K562 (cell line): Measurements from ENCODE around the gene RNF215. TPM values are rescaled to one million over a fixed set of nuclear protein-coding genes. Genes with fewer than 3 reads are reported as not detected.

Source experiments
- ATAC-seq: fragments of 200-7000 bp; cut with Tn5 transposase; 3 replicates; pipeline ENCODE4 v1.9.1; 2020; ENCODE audit warnings: moderate library complexity
- BruUV-seq: library from RNA; stranded (reverse); fragments of 400-500 nt; replicated peaks from 2 replicates; lab custom pipeline; 2021; lab: Mats Ljungman, UMichigan
- CTCF ChIA-PET: fragments of 300-600 bp; formaldehyde crosslinking; extraction: SDS; loops from one replicate; lab custom pipeline; 2021; ENCODE audit warnings: low intra/inter-chr PET ratio; lab: Yijun Ruan, JAX
- POLR2A ChIA-PET: fragments of 300-600, 350-650 bp; sonication (Branson Sonifier 250); formaldehyde crosslinking; extraction: SDS; loops from one replicate; lab custom pipeline; 2021; ENCODE audit warnings: antibody characterized with exemption, inconsistent platforms; lab: Yijun Ruan, JAX
- DNase-seq, 4 experiments: peaks; one replicate each; pipeline versions ENCODE4 v3.0.0 to v3.0.0-alpha.2; 2011 to 2018; ENCODE audit warnings: low spot score in 3 of 4, mixed read lengths in 3 of 4; ENCODE audit errors: extremely low read depth in 1 of 4
- FAIRE-seq: peaks from 2 replicates; lab custom pipeline; 2011; peaks lifted over from hg19 to GRCh38; lab: Jason Lieb, UNC
- H2AFZ ChIP-seq: 2 replicates; pipeline ENCODE4 v1.6.0; 2011; ENCODE audit warnings: low read depth, low read length, control low read depth, inconsistent platforms
- H3K27ac ChIP-seq: fragments of 200-600 bp; 3 replicates; pipeline ENCODE4 v1.8.0; 2011; ENCODE audit warnings: low read depth, mild to moderate bottlenecking, control low read depth, inconsistent platforms, low read length, moderate library complexity, mixed read lengths; ENCODE audit errors: extremely low read depth
- H3K27me3 ChIP-seq, 2 experiments: fragments of 300-600 bp in 1 of 2; 2 replicates in 1 of 2; 3 replicates in 1 of 2; pipeline versions ENCODE4 v1.6.0 to v1.8.0; 2011; ENCODE audit warnings: inconsistent platforms in 2 of 2, low read length in 2 of 2, mild to moderate bottlenecking in 1 of 2, mixed read lengths in 1 of 2, moderate library complexity in 1 of 2; ENCODE audit not compliant: control insufficient read depth in 2 of 2, insufficient read depth in 2 of 2
- H3K36me3 ChIP-seq: fragments of 300-600 bp; 3 replicates; pipeline ENCODE4 v1.8.0; 2011; ENCODE audit warnings: mild to moderate bottlenecking, low read length, inconsistent platforms; ENCODE audit not compliant: control insufficient read depth, insufficient read depth
- H3K4me1 ChIP-seq, 2 experiments: fragments of 200-600 bp in 1 of 2; replicated peaks in 1 of 2; 2 replicates in 1 of 2; 3 replicates in 1 of 2; pipeline versions ENCODE4 v1.5.1 to v1.8.0; 2011; ENCODE audit warnings: inconsistent platforms in 2 of 2, low read length in 2 of 2, mild to moderate bottlenecking in 1 of 2, mixed read lengths in 1 of 2, moderate library complexity in 1 of 2; ENCODE audit not compliant: control insufficient read depth in 2 of 2, insufficient read depth in 2 of 2
- H3K4me2 ChIP-seq: 2 replicates; pipeline ENCODE4 v1.6.1; 2011; ENCODE audit warnings: low read length, control low read depth, inconsistent platforms, mixed read lengths; ENCODE audit not compliant: insufficient read depth
- H3K4me3 ChIP-seq: fragments of 200-600 bp; sonication (generic), shearing (Covaris generic); 2 replicates; pipeline ENCODE4 v1.5.1; 2016; ENCODE audit warnings: control low read depth, inconsistent platforms
- H3K79me2 ChIP-seq: fragments of 200-600 bp; 3 replicates; pipeline ENCODE4 v1.8.0; 2011; ENCODE audit warnings: low read length, inconsistent platforms; ENCODE audit not compliant: control insufficient read depth, insufficient read depth
- H3K9ac ChIP-seq, 2 experiments: 2 replicates each; pipeline versions ENCODE4 v1.6.0 to v1.6.1; 2011; ENCODE audit warnings: low read depth in 2 of 2, low read length in 2 of 2, control low read depth in 1 of 2, inconsistent platforms in 1 of 2, mild to moderate bottlenecking in 1 of 2, mixed read lengths in 1 of 2; ENCODE audit not compliant: insufficient read depth in 1 of 2
- H3K9me1 ChIP-seq: one replicate; pipeline ENCODE4 v1.6.0; 2011; ENCODE audit warnings: inconsistent platforms, mild to moderate bottlenecking, low read length, moderate library complexity; ENCODE audit not compliant: control insufficient read depth, insufficient read depth
- H3K9me3 ChIP-seq: replicated peaks from 2 replicates; pipeline ENCODE4 v1.5.1; 2011; ENCODE audit warnings: low read depth, low read length, inconsistent platforms; ENCODE audit not compliant: control insufficient read depth, insufficient read depth
- H4K20me1 ChIP-seq: replicated peaks from 2 replicates; pipeline ENCODE4 v1.6.1; 2011; ENCODE audit warnings: low read length, inconsistent platforms, mixed read lengths; ENCODE audit not compliant: control insufficient read depth, insufficient read depth
- ARID3B ChIP-seq: fragments of 250-450 bp; sonication (Bioruptor Pico); IDR thresholded peaks from 2 replicates; pipeline ENCODE4 v1.4.0; 2020; ENCODE audit warnings: borderline replicate concordance
- CAMTA2 ChIP-seq: fragments of 250-450 bp; sonication (Bioruptor Pico); conservative IDR thresholded peaks from 2 replicates; pipeline ENCODE4 v1.5.1; 2022
- CEBPZ ChIP-seq: fragments of 150-350 bp; IDR thresholded peaks from 2 replicates; pipeline ENCODE4 v1.6.1; 2014; ENCODE audit warnings: low read depth, mild to moderate bottlenecking, low read length, borderline replicate concordance
- ESRRB ChIP-seq: fragments of 250-450 bp; sonication (Bioruptor Pico); IDR thresholded peaks from 2 replicates; pipeline ENCODE4 v1.5.0; 2020; ENCODE audit warnings: mild to moderate bottlenecking, moderate library complexity, borderline replicate concordance
- JUNB ChIP-seq: fragments of 450-650 bp; formaldehyde crosslinking; conservative IDR thresholded peaks from 2 replicates; pipeline ENCODE4 v1.4.0; 2020; ENCODE audit warnings: mild to moderate bottlenecking
- PHF21A ChIP-seq: fragments of 450-650 bp; IDR thresholded peaks from 2 replicates; pipeline ENCODE4 v1.6.1; 2017; ENCODE audit warnings: low read depth, borderline replicate concordance
- POLR2G ChIP-seq: fragments of 200-400 bp; formaldehyde crosslinking; IDR thresholded peaks from 2 replicates; pipeline ENCODE4 v1.6.1; 2017; ENCODE audit warnings: low read depth, mild to moderate bottlenecking, antibody characterized with exemption, low read length, moderate library complexity
- RBM39 ChIP-seq: fragments of 200-400 bp; formaldehyde crosslinking; optimal IDR thresholded peaks from 2 replicates; pipeline ENCODE3; 2018; ENCODE audit warnings: low read depth, low read length
- RFX7 ChIP-seq: fragments of 250-450 bp; sonication (Bioruptor Pico); IDR thresholded peaks from 2 replicates; pipeline ENCODE4 v1.5.1; 2021; ENCODE audit warnings: mild to moderate bottlenecking
- TEAD2 ChIP-seq: fragments of 450-650 bp; IDR thresholded peaks from 2 replicates; pipeline ENCODE4 v1.6.1; 2016; ENCODE audit warnings: missing genetic modification characterization, control low read depth, missing compliant biosample characterization
- TFAP4 ChIP-seq: sonication (generic); formaldehyde crosslinking; IDR thresholded peaks from 2 replicates; pipeline ENCODE4 v1.8.0; 2022; ENCODE audit warnings: missing genetic modification reagents, mild to moderate bottlenecking, moderate library complexity, borderline replicate concordance
- ZNF124 ChIP-seq: sonication (generic); formaldehyde crosslinking; IDR thresholded peaks from 2 replicates; pipeline ENCODE4 v1.8.1; 2022; ENCODE audit warnings: missing genetic modification reagents
- ZNF408 ChIP-seq: fragments of 250-450 bp; sonication (Bioruptor Pico); IDR thresholded peaks from 2 replicates; pipeline ENCODE4 v1.4.0; 2020; ENCODE audit warnings: low read depth, mild to moderate bottlenecking, moderate library complexity
- ZNF518B ChIP-seq: fragments of 250-450 bp; sonication (Bioruptor Pico); IDR thresholded peaks from 2 replicates; pipeline ENCODE4 v1.5.0; 2021; ENCODE audit warnings: mild to moderate bottlenecking, moderate library complexity
- WGBS: fragments of 100-300 bp; shearing (Covaris generic); methylation state at CpG from one replicate; pipeline ENCODE4 v1.1.6; 2016; ENCODE audit warnings: low coverage, mixed read lengths; ENCODE audit not compliant: insufficient coverage; ENCODE audit errors: missing lambda C conversion rate; 5-methylcytosine and 5-hydroxymethylcytosine counted together
- in situ Hi-C: fragments of 300-500 bp; cut with MboI; formaldehyde crosslinking; loops from 4 replicates; pipeline ENCODE4 v1.15.0; 2018; ENCODE audit warnings: inconsistent platforms, mixed read lengths
- intact Hi-C: fragments of 100-400 bp; cut with micrococcal nuclease; formaldehyde crosslinking; loops from 2 replicates; pipeline ENCODE4 v1.14.2; 2022
- polyA plus RNA-seq, 8 experiments: library from polyadenylated mRNA; depleted of rRNA in 4 of 8; stranded (reverse) in 5 of 8; unstranded in 3 of 8; fragments of >200 nt; fragmentation: Nextera tagmentation in 2 of 8; fragmentation: Illumina TruSeq in 1 of 8; extraction: Ambion mirVana in 2 of 8; extraction: Trizol in 1 of 8; gene quantifications; 2 replicates each; pipeline versions ENCODE4 v1.2.1 to v1.2.3, GENCODE V29; 2011 to 2014; ENCODE audit warnings: inconsistent platforms in 1 of 8, missing spikeins in 1 of 8
- total RNA-seq, 7 experiments: library from RNA; depleted of rRNA in 6 of 7; stranded (reverse); fragments of >200 nt in 6 of 7; fragmentation: Illumina TruSeq in 2 of 7; extraction: Trizol in 2 of 7; gene quantifications; 2 replicates each; pipeline versions ENCODE4 v1.2.1 to v1.2.3, GENCODE V29; 2011 to 2021; ENCODE audit warnings: low replicate concordance in 1 of 7

RNF215 gene
- total and polyA plus RNA-seq, 9 of the 15 experiments (the other 6 are each of a cell fraction or from before 2014, with no cell fraction given), result 0.08 to 9.8 (median 2.7) TPM

GRCh38 chr22:30433773-30434172 is 46.6 kb upstream of the RNF215 start:
- H3K9ac ChIP-seq, result no peak overlapping the region
- H3K4me1 ChIP-seq, result peaks cover 16 to 20% of the 10 kb centered on the region in 2 experiments
- no peaks in the 10 kb centered on the region for H3K9me1 ChIP-seq
- H3K27me3 ChIP-seq, result no peaks in the 10 kb centered on the region
- POLR2A ChIA-PET, result interaction anchor here (0.6 kb wide), 1 partner anchor 130 kb away, joined by 3 read pairs; no protein-coding TSS in a partner anchor
- H2AFZ ChIP-seq, result no peak overlapping the region
- no peaks in the 10 kb centered on the region; the same call in 1 of the 2 replicates for H3K9me3 ChIP-seq
- BruUV-seq, result no TSS peak
- H3K27ac ChIP-seq, result no peak overlapping the region
- no peaks in the 10 kb centered on the region for H4K20me1 ChIP-seq
- H3K36me3 ChIP-seq, result peaks cover 2% of the 10 kb centered on the region; the same call in 1 of the 3 replicates
- ATAC-seq (no peak), FAIRE-seq (no peak), DNase-seq (no peak)
- in situ Hi-C loops, result no loop called here
- H3K4me2 ChIP-seq, result no peak overlapping the region
- 83% methylated on average over 1 of the region's 1 CpG for WGBS
- H3K4me3 ChIP-seq, result no peak overlapping the region
- intact Hi-C loops, result no loop called here
- H3K79me2 ChIP-seq, result no peaks in the 10 kb centered on the region
- CTCF ChIA-PET, result no interaction called here
- TF ChIP-seq ESRRB (CRISPR knock-in tag), result no peak
- no peak for TF ChIP-seq TEAD2 (tag)
- no peak for TF ChIP-seq ZNF518B (CRISPR knock-in tag)
- TF ChIP-seq JUNB (CRISPR knock-in tag), result no peak
- TF ChIP-seq PHF21A, result no peak
- TF ChIP-seq CAMTA2 (CRISPR knock-in tag), result no peak
- TF ChIP-seq ZNF408, result no peak
- no peak for TF ChIP-seq ZNF124 (CRISPR knock-in tag)
- no peak for TF ChIP-seq TFAP4
- TF ChIP-seq CEBPZ, result no peak
- TF ChIP-seq POLR2G, result no peak
- TF ChIP-seq RFX7, result no peak
- TF ChIP-seq ARID3B (CRISPR knock-in tag), result no peak
- TF ChIP-seq RBM39, result no peak
